Panc1 (cell line): Measurements from ENCODE around the gene ZNF175. TPM values are rescaled to one million over a fixed set of nuclear protein-coding genes. Genes with fewer than 3 reads are reported as not detected.

ENCODE experiments used
- ATAC-seq: fragments of 200-7000 bp; cut with Tn5 transposase; 2 replicates; pipeline ENCODE4 v1.9.1; 2020; ENCODE audit warnings: mild to moderate bottlenecking, moderate library complexity
- BruUV-seq: library from RNA; stranded (reverse); fragments of 400-500 nt; replicated peaks from 2 replicates; lab custom pipeline; 2021; lab: Mats Ljungman, UMichigan
- CTCF ChIA-PET: fragments of 300-600 bp; sonication (Branson Sonifier 250); formaldehyde crosslinking; loops from one replicate; lab custom pipeline; 2022; ENCODE audit warnings: antibody characterized with exemption; lab: Charles Lee
- POLR2A ChIA-PET: fragments of 300-600 bp; sonication (Branson Sonifier 250); formaldehyde crosslinking; loops from one replicate; lab custom pipeline; 2022; ENCODE audit warnings: antibody characterized with exemption; lab: Charles Lee
- DNase-seq: peaks from one replicate; pipeline ENCODE4 v3.0.0-alpha.2; 2010; ENCODE audit warnings: low read depth, low spot score
- H3K27ac ChIP-seq: 2 replicates; pipeline ENCODE4 v1.5.1; 2011; ENCODE audit warnings: mild to moderate bottlenecking, low read length, inconsistent platforms
- H3K27me3 ChIP-seq: fragments of 200-500 bp; sonication (Bioruptor generic); 2 replicates; pipeline ENCODE4 v1.6.0; 2014; ENCODE audit warnings: low read length, inconsistent platforms; ENCODE audit not compliant: control insufficient read depth, insufficient read depth
- H3K36me3 ChIP-seq: fragments of 200-500 bp; sonication (Bioruptor generic); 2 replicates; pipeline ENCODE4 v1.5.1; 2014; ENCODE audit warnings: inconsistent platforms, mild to moderate bottlenecking, low read length, moderate library complexity; ENCODE audit not compliant: control insufficient read depth, insufficient read depth
- H3K4me1 ChIP-seq: 2 replicates; pipeline ENCODE4 v1.5.1; 2011; ENCODE audit warnings: inconsistent platforms, mild to moderate bottlenecking, low read length, moderate library complexity; ENCODE audit not compliant: control insufficient read depth, insufficient read depth
- H3K4me3 ChIP-seq, 2 experiments: 2 replicates each; pipeline ENCODE4 v1.5.1; 2011 to 2012; ENCODE audit warnings: low read depth in 2 of 2, low read length in 2 of 2, mild to moderate bottlenecking in 2 of 2, inconsistent platforms in 1 of 2, moderate library complexity in 1 of 2
- H3K9me3 ChIP-seq: fragments of 200-500 bp; sonication (Bioruptor generic); 2 replicates; pipeline ENCODE4 v1.5.1; 2014; ENCODE audit warnings: low read depth, mild to moderate bottlenecking, inconsistent platforms, low read length, moderate library complexity; ENCODE audit not compliant: control insufficient read depth, insufficient read depth
- POLR2AphosphoS5 ChIP-seq: IDR thresholded peaks from 2 replicates; pipeline ENCODE4 v1.6.1; 2012; ENCODE audit warnings: mild to moderate bottlenecking, low read depth, low read length, moderate library complexity
- SIN3A ChIP-seq: IDR thresholded peaks from 2 replicates; pipeline ENCODE4 v1.6.1; 2012; ENCODE audit warnings: low read depth, mild to moderate bottlenecking, low read length, moderate library complexity, borderline replicate concordance; ENCODE audit not compliant: insufficient read depth
- TCF7L2 ChIP-seq: IDR thresholded peaks from 2 replicates; pipeline ENCODE4 v1.6.1; 2011; ENCODE audit warnings: mild to moderate bottlenecking, low read depth, low read length, inconsistent platforms
- in situ Hi-C: cut with HindIII; loops from 2 replicates; pipeline ENCODE4 v1.10.0; 2016; ENCODE audit warnings: low sequenced_read_pairs, low pct_unique_long_range_greater_than_20kb
- intact Hi-C: fragments of 100-400 bp; cut with micrococcal nuclease; formaldehyde crosslinking; loops from one replicate; pipeline ENCODE4 v1.10.0; 2022; ENCODE audit not compliant: unreplicated experiment
- total RNA-seq: library from RNA; stranded (reverse); gene quantifications from one replicate; pipeline ENCODE4 v1.2.1, GENCODE V29; 2021; ENCODE audit not compliant: unreplicated experiment
- TF ChIP-seq, protein P1 (sequence below): fragments of 450-650 bp; IDR thresholded peaks from 2 replicates; pipeline ENCODE4 v1.5.1; 2017; ENCODE audit warnings: mild to moderate bottlenecking
- TF ChIP-seq, protein P2 (sequence below), 2 experiments: IDR thresholded peaks; 2 replicates each; pipeline ENCODE4 v1.6.1; 2011 to 2012; ENCODE audit warnings: low read depth in 2 of 2, control low read depth in 1 of 2, low read length in 1 of 2, mild to moderate bottlenecking in 1 of 2, moderate library complexity in 1 of 2; ENCODE audit not compliant: insufficient read depth in 1 of 2

The ZNF175 gene
- total RNA-seq, 1 experiment from 2014 or later: 7.3 TPM

DNA sequence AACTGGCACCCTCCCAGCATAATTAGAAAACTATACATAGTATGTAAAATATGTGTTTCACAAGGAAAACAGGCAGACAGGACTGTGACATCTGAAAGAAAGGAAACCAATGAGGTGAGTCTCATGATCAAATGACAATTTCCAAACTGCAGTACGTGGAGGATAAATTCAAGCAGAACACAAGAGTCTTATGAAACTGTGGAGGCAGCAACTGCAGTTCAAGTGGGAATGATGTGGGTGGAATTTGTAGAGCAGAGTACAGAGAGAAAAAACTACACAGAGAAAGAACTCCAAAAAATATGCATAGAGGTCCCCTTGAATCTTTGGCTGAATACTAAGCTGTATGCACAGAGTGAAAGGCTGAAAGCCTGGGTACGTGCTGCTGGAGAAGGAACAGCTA, 49.3 kb upstream of the ZNF175 start:
- intact Hi-C loops: no loop called here
- ATAC-seq (no peak), DNase-seq (no peak)
- Histone ChIP-seq H3K27me3 (no peaks in the 10 kb centered on the region; the same call in 1 of the 2 replicates), H3K36me3 (no peaks in the 10 kb centered on the region), H3K4me3 (no peak overlapping the region), H3K4me1 (no peaks in the 10 kb centered on the region), H3K9me3 (no peaks in the 10 kb centered on the region), H3K27ac (no peak overlapping the region)
- ChIA-PET CTCF (no interaction called here), POLR2A (no interaction called here)
- in situ Hi-C loops: no loop called here
- no TSS peak for BruUV-seq
- TF ChIP-seq TCF7L2 (no peak), SIN3A (no peak), POLR2AphosphoS5 (no peak)
- TF ChIP-seq, protein P1, sequence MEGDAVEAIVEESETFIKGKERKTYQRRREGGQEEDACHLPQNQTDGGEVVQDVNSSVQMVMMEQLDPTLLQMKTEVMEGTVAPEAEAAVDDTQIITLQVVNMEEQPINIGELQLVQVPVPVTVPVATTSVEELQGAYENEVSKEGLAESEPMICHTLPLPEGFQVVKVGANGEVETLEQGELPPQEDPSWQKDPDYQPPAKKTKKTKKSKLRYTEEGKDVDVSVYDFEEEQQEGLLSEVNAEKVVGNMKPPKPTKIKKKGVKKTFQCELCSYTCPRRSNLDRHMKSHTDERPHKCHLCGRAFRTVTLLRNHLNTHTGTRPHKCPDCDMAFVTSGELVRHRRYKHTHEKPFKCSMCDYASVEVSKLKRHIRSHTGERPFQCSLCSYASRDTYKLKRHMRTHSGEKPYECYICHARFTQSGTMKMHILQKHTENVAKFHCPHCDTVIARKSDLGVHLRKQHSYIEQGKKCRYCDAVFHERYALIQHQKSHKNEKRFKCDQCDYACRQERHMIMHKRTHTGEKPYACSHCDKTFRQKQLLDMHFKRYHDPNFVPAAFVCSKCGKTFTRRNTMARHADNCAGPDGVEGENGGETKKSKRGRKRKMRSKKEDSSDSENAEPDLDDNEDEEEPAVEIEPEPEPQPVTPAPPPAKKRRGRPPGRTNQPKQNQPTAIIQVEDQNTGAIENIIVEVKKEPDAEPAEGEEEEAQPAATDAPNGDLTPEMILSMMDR: no peak
- TF ChIP-seq, protein P2, sequence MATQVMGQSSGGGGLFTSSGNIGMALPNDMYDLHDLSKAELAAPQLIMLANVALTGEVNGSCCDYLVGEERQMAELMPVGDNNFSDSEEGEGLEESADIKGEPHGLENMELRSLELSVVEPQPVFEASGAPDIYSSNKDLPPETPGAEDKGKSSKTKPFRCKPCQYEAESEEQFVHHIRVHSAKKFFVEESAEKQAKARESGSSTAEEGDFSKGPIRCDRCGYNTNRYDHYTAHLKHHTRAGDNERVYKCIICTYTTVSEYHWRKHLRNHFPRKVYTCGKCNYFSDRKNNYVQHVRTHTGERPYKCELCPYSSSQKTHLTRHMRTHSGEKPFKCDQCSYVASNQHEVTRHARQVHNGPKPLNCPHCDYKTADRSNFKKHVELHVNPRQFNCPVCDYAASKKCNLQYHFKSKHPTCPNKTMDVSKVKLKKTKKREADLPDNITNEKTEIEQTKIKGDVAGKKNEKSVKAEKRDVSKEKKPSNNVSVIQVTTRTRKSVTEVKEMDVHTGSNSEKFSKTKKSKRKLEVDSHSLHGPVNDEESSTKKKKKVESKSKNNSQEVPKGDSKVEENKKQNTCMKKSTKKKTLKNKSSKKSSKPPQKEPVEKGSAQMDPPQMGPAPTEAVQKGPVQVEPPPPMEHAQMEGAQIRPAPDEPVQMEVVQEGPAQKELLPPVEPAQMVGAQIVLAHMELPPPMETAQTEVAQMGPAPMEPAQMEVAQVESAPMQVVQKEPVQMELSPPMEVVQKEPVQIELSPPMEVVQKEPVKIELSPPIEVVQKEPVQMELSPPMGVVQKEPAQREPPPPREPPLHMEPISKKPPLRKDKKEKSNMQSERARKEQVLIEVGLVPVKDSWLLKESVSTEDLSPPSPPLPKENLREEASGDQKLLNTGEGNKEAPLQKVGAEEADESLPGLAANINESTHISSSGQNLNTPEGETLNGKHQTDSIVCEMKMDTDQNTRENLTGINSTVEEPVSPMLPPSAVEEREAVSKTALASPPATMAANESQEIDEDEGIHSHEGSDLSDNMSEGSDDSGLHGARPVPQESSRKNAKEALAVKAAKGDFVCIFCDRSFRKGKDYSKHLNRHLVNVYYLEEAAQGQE (IDR thresholded peaks at IDR 0.05; ENCODE audit: insufficient read depth in 1 of 2, low read depth in 2 of 2, low read length in 1 of 2): no peak

DNA sequence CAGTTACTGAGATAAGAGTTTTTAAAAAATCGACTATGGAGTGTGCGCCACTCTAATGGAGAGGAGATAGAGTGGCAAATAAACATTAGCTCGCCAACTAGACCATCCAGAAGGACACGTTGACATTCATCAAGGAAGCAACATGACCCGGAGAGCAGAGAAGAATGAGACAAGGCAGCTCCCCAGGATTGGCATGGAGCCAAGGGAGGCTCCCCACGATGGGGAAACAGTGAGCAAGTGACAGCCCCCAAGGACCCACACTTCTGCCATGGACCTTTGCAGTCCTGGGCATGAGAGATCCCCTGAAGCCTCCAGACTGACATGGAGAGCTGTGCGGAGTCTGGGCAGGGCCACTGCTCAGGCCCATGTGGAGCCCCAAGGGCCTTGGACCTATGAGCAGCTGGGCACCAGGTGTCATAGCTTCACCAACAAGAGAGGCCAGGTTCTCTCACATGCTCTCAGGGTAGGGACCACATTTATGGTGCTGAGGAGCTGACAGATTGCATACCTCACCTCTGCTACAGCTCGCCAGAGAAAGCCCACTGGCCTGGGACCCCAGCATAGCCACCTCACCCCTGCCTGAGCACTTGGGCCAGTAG, 46.3 kb upstream of the ZNF175 start:
- Histone ChIP-seq H3K27me3 (peaks cover 3% of the 10 kb centered on the region; the same call in 1 of the 2 replicates), H3K4me3 (no peak overlapping the region), H3K27ac (no peak overlapping the region), H3K4me1 (no peaks in the 10 kb centered on the region), H3K36me3 (no peaks in the 10 kb centered on the region), H3K9me3 (no peaks in the 10 kb centered on the region)
- BruUV-seq: no TSS peak
- POLR2A ChIA-PET: no interaction called here
- TF ChIP-seq TCF7L2 (no peak), SIN3A (no peak), POLR2AphosphoS5 (no peak)
- TF ChIP-seq, protein P1: no peak
- TF ChIP-seq, protein P2 (IDR thresholded peaks at IDR 0.05; ENCODE audit: insufficient read depth in 1 of 2, low read depth in 2 of 2, low read length in 1 of 2): no peak
- CTCF ChIA-PET: no interaction called here
- DNase-seq: no peak
- intact Hi-C loops: no loop called here
- in situ Hi-C loops: no loop called here
- no peak for ATAC-seq
